Measurements from ENCODE around the gene ANKRD44.

- no peak for TF ChIP-seq CTCF (conservative IDR thresholded peaks at IDR 0.05; ENCODE audit: low read depth, low read length)
- TF ChIP-seq EZH2phosphoT487 (IDR thresholded peaks at IDR 0.05; ENCODE audit: borderline replicate concordance, low read length) = no peak
Observed at GRCh38 chr2:197179744-197180498, 130.7 kb downstream of the ANKRD44 start.

Data from PC-3 (cell line).